ENCODE results near the gene EGFR.
A peak's percentile ranks its signal among the peaks of the same experiment; 100 is the strongest.

EGFR gene

GRCh38 chr7:55105952-55106351 lies 87.1 kb downstream of the EGFR start:
- DNase-seq = no peak

GRCh38 chr7:55107946-55108345 lies 89.1 kb downstream of the EGFR start:
- DNase-seq = no peak

DNA sequence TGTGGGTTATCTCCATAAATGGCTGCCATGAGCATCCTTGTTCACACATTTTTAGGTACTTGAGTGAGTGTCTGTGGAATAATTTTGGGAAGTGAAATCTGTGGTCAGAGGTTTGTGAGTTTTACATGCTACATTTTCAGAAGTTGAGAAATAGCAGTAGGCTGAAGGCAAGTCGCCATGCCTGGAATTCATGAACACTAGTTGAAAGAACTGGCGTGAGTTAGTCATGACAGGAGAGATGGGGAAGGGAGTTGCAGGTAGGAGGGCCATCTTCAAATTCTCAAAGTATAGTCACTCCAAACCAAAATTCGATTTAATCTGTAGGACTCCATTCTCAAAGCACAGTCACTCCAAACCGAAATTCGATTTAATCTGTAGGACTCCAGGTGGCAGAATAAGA lies 89.6 kb downstream of the EGFR start:
- no peak for DNase-seq

GRCh38 chr7:55108818-55109217 lies 90.0 kb downstream of the EGFR start:
- no peak for DNase-seq

GRCh38 chr7:55109404-55110167 lies 90.8 kb downstream of the EGFR start:
- DNase-seq = no peak

DNA sequence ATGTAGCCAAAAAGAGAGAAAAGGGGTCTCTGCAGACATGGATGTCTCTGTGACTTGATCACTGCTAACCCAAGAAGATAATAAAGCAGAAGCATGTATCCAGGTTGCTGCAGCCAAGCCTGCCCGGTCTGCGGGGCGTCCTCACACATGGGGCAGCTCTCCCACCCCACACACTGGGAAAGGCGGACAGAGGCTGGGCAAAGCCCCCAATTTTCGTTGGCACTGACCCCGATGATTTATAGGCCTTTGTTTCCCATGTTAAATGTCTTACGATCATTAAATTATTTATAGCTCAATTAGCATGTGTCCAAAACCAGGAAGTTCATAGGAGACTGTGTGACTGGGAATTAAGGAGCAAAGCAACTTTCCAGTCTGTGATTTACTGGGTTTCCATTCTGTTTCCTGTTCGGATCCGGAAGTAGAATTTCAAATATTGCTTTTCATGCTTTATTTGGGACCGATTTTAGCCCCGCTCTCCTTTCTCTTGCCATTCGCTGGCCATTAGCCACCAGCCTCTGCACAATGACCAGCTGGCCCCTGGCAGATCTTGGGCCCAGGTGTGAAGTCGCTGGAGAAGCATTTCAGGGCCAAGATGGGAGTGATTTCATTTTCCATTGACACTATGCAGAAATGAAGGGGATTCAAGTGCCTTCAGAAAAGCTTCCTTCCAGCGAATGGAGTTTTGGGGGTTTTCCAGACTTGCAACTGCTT lies 91.6 kb downstream of the EGFR start:
- no peak for DNase-seq

GRCh38 chr7:55110993-55111361 lies 92.2 kb downstream of the EGFR start:
- no peak for DNase-seq

GRCh38 chr7:55112056-55112455 lies 93.2 kb downstream of the EGFR start:
- DNase-seq = no peak

- DNase-seq = no peak
Observed at GRCh38 chr7:55113760-55114540, 95.1 kb downstream of the EGFR start.

- DNase-seq = no peak
Observed at GRCh38 chr7:55117286-55117685, 98.5 kb downstream of the EGFR start.

- no peak for DNase-seq
Observed at GRCh38 chr7:55118426-55118825, 99.6 kb downstream of the EGFR start.

- DNase-seq = no peak
Observed at GRCh38 chr7:55119571-55119970, 100.8 kb downstream of the EGFR start.

GRCh38 chr7:55120074-55120473 lies 101.3 kb downstream of the EGFR start:
- DNase-seq = no peak

- no peak for DNase-seq
Observed at GRCh38 chr7:55120501-55121198, 101.8 kb downstream of the EGFR start.

GRCh38 chr7:55121249-55121648 lies 102.4 kb downstream of the EGFR start:
- no peak for DNase-seq

GRCh38 chr7:55122263-55122662 lies 103.4 kb downstream of the EGFR start:
- no peak for DNase-seq

DNA sequence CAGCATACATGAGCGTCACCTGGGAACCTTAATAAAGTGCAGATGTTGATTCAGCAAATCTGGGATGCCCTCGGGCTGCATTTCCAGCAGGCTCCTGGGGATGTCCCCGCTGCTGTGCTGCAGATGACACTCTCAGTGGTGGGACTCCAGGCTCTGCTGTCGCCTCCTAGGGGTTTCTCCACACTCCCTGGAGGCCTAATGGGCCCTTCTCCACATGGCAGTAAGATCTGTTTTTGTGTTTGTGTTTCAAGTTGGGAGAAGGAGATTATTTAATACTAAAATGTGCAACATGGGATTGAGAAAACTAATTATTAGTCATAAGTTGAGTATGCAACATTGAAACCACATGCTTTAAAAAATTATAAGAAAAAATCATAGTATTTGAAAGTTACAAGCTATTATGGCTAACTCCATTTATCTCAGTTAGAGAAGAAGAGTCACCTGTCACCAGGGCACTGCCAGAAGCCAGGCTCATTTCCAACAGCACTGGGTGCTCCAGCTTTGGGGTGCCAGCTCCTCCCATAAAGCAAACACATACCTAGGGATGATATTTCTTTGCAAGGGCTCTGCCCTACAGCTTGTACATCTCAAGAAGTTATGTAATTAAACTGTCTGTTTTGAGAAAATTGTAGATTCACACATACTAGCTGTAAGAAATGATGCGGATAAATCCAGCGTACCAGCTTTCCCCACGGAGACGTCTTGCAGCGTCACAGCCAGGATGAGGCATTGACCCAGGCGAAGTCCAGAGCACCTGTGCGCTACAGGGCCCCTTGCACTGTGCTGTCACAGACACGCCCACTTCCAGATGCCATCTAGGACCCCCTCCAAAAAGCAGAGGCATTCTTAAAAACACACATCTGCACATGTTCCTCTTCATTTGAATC lies 106.4 kb downstream of the EGFR start:
- DNase-seq = no peak

DNA sequence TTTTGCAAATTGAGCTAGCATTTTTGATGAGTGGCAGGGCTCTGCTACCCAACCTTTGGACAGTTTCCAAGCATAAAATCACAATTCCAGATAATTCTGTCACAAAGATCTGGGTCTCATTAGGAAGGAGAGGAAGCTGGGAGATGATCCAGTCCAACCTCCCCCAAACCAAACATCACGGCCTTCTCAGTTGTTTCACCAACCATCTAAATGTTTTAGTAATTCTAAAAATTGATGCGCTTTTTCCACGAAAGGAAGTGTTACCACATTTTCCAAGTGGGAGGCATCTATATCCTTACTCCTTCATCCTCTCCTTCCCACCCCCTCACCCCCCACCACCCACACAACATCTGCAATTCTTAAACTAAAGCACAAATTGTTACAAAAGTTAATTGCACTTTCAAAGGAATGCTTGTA lies 108.3 kb downstream of the EGFR start:
- no peak for DNase-seq

DNA sequence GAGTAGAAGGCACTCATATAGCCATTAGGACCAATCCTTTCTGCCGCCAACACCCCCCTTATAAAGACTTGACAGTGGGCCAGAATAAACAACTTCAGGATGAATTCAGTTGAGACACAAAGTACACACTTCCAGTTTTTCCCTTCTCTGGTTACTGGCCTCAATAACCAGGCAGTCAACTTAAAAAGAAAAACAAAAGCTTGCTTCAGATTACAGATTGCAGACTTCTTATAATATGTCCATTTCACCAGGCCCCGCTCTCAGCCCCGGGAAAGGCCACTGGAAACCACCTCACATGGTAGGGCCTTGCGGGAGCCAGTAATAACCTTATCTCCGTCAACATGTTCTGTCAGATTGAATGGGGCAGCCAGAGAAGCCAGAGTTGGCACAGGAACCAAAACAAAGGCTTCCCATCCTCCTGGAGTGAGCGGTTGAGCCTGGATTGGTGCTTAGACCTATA lies 108.8 kb downstream of the EGFR start:
- DNase-seq = no peak

- peak in 1 of 2 experiments; percentile 15 for DNase-seq
Observed at GRCh38 chr7:55128693-55129394, 110.0 kb downstream of the EGFR start.
